KMS-11 (cell line): ENCODE measurements around the gene CD22.

Source experiments
- H2AFZ ChIP-seq: fragments of 200-600 bp; sonication (generic); 2 replicates; pipeline ENCODE4 v1.6.1; 2016; ENCODE audit warnings: antibody characterized with exemption, mixed run types, low read depth
- H3K27ac ChIP-seq: fragments of 200-600 bp; sonication (generic); 2 replicates; pipeline ENCODE4 v1.6.1; 2016; ENCODE audit warnings: mild to moderate bottlenecking, mixed run types
- H3K27me3 ChIP-seq: fragments of 200-600 bp; sonication (generic); 2 replicates; pipeline ENCODE4 v1.6.1; 2017; ENCODE audit warnings: mild to moderate bottlenecking, low read depth, mixed run types, moderate library complexity; ENCODE audit not compliant: insufficient read depth
- H3K36me3 ChIP-seq: fragments of 200-600 bp; sonication (generic); 2 replicates; pipeline ENCODE4 v1.6.1; 2017; ENCODE audit warnings: mild to moderate bottlenecking, mixed run types; ENCODE audit not compliant: insufficient read depth
- H3K4me1 ChIP-seq: fragments of 200-600 bp; sonication (generic); 2 replicates; pipeline ENCODE4 v1.6.1; 2016; ENCODE audit warnings: mild to moderate bottlenecking, low read depth, mixed run types; ENCODE audit not compliant: poor library complexity, severe bottlenecking
- H3K4me2 ChIP-seq: fragments of 200-600 bp; sonication (generic); 2 replicates; pipeline ENCODE4 v1.7.0; 2016; ENCODE audit warnings: mild to moderate bottlenecking, mixed run types
- H3K4me3 ChIP-seq: fragments of 200-600 bp; sonication (generic); IDR thresholded peaks from 2 replicates; pipeline ENCODE4 v1.6.1; 2017; ENCODE audit warnings: low read depth, low read length, mixed read lengths; ENCODE audit not compliant: insufficient read depth
- H3K79me2 ChIP-seq: fragments of 200-600 bp; sonication (generic); 2 replicates; pipeline ENCODE4 v1.6.1; 2016; ENCODE audit warnings: low read depth, mixed run types; ENCODE audit not compliant: insufficient read depth
- H3K9ac ChIP-seq: fragments of 200-600 bp; sonication (generic); 2 replicates; pipeline ENCODE4 v1.6.1; 2016; ENCODE audit warnings: mild to moderate bottlenecking, mixed run types
- H4K20me1 ChIP-seq: fragments of 200-600 bp; sonication (generic); 2 replicates; pipeline ENCODE4 v1.6.1; 2016; ENCODE audit warnings: mild to moderate bottlenecking, mixed run types; ENCODE audit not compliant: insufficient read depth
- TF ChIP-seq, protein P1 (sequence below): fragments of 200-600 bp; sonication (generic); conservative IDR thresholded peaks from 2 replicates; pipeline ENCODE4 v1.6.1; 2017; ENCODE audit warnings: low read depth, mild to moderate bottlenecking, antibody characterized with exemption, low read length, moderate library complexity, mixed read lengths

CD22 gene

DNA sequence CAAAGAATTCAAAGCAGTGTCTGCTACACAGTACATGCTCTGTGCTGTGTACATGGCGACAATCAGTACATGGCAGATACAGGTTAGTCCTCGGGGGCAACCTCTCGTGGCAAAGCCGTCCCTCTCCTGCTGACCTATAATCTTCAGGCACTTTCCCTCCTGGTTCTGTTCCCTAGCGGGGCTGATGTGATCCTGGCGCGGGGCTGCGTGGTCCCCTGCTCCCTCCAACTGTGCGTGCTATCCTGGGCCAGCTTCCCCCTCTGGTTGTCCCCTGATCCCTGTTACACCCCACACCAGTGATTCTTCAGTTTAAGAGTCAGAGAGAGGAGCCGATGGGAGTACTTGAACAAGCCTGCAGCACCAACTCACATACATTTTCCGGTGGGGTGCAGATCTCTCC lies 25.0 kb upstream of the CD22 start:
- no peaks in the 10 kb centered on the region for H3K79me2 ChIP-seq
- no peaks in the 10 kb centered on the region for H3K4me1 ChIP-seq
- no peak overlapping the region for H3K27ac ChIP-seq
- H3K4me2 ChIP-seq, result no peak overlapping the region
- H3K9ac ChIP-seq, result no peak overlapping the region
- H4K20me1 ChIP-seq, result no peaks in the 10 kb centered on the region
- H2AFZ ChIP-seq, result no peak overlapping the region
- no peaks in the 10 kb centered on the region for H3K36me3 ChIP-seq
- H3K27me3 ChIP-seq, result peaks cover 38% of the 10 kb centered on the region; the same call in 1 of the 2 replicates
- TF ChIP-seq, protein P1, sequence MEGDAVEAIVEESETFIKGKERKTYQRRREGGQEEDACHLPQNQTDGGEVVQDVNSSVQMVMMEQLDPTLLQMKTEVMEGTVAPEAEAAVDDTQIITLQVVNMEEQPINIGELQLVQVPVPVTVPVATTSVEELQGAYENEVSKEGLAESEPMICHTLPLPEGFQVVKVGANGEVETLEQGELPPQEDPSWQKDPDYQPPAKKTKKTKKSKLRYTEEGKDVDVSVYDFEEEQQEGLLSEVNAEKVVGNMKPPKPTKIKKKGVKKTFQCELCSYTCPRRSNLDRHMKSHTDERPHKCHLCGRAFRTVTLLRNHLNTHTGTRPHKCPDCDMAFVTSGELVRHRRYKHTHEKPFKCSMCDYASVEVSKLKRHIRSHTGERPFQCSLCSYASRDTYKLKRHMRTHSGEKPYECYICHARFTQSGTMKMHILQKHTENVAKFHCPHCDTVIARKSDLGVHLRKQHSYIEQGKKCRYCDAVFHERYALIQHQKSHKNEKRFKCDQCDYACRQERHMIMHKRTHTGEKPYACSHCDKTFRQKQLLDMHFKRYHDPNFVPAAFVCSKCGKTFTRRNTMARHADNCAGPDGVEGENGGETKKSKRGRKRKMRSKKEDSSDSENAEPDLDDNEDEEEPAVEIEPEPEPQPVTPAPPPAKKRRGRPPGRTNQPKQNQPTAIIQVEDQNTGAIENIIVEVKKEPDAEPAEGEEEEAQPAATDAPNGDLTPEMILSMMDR, result no peak
- no peak overlapping the region for H3K4me3 ChIP-seq

DNA sequence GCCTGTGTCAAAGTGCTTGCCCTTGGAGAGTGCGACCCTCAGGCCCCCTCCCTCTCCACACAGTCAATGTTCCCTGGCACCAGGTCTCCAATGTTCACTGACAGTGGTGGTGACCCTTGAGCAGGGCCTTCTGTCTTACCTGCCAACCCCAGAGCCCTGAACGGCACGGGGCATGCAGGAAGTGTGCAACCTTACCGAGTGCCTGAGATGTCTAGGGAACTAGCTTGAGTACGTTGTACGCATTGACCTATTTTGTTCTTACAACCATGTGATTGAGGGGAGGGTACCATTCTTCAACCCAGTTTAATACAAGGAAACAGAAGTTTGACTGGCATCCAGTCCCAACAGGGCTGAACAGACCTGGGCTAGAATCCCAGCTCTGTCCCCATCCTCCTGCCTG lies 23.8 kb upstream of the CD22 start:
- H2AFZ ChIP-seq, result no peak overlapping the region
- peaks cover 47% of the 10 kb centered on the region; the same call in 1 of the 2 replicates for H3K27me3 ChIP-seq
- no peak overlapping the region for H3K9ac ChIP-seq
- H3K36me3 ChIP-seq, result no peaks in the 10 kb centered on the region
- H3K27ac ChIP-seq, result no peak overlapping the region
- H3K4me2 ChIP-seq, result no peak overlapping the region
- H3K4me1 ChIP-seq, result no peaks in the 10 kb centered on the region
- no peak overlapping the region for H3K4me3 ChIP-seq
- H3K79me2 ChIP-seq, result no peaks in the 10 kb centered on the region
- no peaks in the 10 kb centered on the region for H4K20me1 ChIP-seq
- TF ChIP-seq, protein P1, result no peak

DNA sequence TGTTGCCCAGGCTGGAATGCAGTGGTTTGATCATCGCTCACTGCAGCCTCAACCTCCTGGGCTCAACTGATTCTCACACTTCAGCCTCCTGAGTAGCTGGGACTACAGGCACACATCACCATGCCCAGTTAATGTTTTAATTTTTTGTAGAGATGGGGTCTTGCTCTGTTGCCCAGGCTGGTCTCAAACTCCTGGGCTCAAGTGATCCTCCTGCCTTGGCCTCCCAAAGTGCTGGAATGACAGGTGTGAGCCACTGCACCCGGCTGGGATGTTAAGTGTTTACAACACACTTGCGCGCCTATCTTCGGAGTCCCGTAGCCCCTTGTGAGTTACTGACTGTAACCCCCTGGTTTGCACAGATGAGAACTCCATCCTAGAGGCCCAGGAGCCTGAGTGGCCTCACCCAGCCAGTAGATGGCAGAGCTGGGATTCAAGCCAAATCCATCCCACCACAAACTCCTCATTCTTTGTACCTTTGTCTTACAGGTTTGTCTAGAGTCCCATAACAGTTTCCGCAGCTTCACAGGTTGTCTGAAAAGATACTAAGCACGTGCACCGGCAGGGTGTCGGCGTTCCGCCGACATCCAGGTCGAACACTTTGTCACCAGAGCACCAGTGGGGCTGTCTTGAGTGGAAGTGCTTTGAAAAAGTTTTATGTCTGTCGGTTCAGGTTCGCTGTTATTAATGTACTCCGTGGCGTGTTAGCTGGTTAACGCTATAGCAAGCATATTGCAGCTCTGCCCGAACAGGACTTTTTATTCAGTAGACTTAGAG lies 22.3 kb upstream of the CD22 start:
- no peaks in the 10 kb centered on the region for H3K36me3 ChIP-seq
- no peaks in the 10 kb centered on the region for H3K79me2 ChIP-seq
- TF ChIP-seq, protein P1, result no peak
- no peaks in the 10 kb centered on the region for H4K20me1 ChIP-seq
- no peaks in the 10 kb centered on the region for H3K4me1 ChIP-seq
- no peak overlapping the region for H3K4me3 ChIP-seq
- H3K9ac ChIP-seq, result no peak overlapping the region
- peaks cover 45% of the 10 kb centered on the region; the same call in 1 of the 2 replicates for H3K27me3 ChIP-seq
- no peak overlapping the region for H3K27ac ChIP-seq
- H2AFZ ChIP-seq, result no peak overlapping the region
- H3K4me2 ChIP-seq, result no peak overlapping the region

DNA sequence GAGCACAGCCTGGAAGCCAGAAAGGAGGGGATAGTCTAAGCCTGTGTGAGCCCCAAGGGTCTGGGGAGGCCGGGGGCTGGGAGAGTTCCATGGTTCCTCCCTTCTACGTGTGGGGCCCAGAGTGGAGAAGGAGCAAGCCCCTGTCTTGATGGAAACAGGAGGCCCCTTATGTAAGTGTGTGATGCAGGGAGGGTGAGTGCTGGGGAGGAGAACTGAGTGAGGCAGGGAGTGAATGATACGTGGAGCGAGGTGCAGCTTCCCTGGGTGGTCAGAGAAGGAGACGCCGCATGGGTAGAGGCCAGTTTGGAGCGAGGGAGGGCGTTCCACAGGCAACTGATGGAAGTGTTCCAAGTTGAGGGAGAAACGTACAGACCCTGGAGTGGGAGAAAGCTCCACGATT lies 21.1 kb upstream of the CD22 start:
- Histone ChIP-seq H3K4me1 (no peaks in the 10 kb centered on the region), H3K27ac (no peak overlapping the region), H3K27me3 (peaks cover 39% of the 10 kb centered on the region; the same call in 1 of the 2 replicates)

More for the DNA sequence above, 21.1 kb upstream of the CD22 start:
- no peaks in the 10 kb centered on the region for H4K20me1 ChIP-seq
- no peak overlapping the region for H3K4me3 ChIP-seq
- H2AFZ ChIP-seq, result no peak overlapping the region
- no peaks in the 10 kb centered on the region for H3K79me2 ChIP-seq
- H3K36me3 ChIP-seq, result no peaks in the 10 kb centered on the region
- H3K9ac ChIP-seq, result no peak overlapping the region
- TF ChIP-seq, protein P1, result no peak
- no peak overlapping the region for H3K4me2 ChIP-seq
